Thoracic aorta (tissue), 2 donors: Measurements from ENCODE around the gene PIGS. TPM values are rescaled to one million over a fixed set of nuclear protein-coding genes. Genes with fewer than 3 reads are reported as not detected.
A peak's percentile ranks its signal among the peaks of the same experiment; 100 is the strongest.

Experiments used
- ATAC-seq: fragments of 150-250 bp; one replicate; pipeline ENCODE4 v1.8.0; 2017; ENCODE audit warnings: low read depth; ENCODE audit not compliant: insufficient number of reproducible peaks, low FRiP score
- DNase-seq: peaks from one replicate; pipeline ENCODE4 v3.0.0-alpha.2; 2020; ENCODE audit warnings: low spot score
- H3K27ac ChIP-seq, 2 donors: fragments of 200-600 bp; sonication (generic); 1 replicate in 1 of 2; 2 replicates in 1 of 2; pipeline ENCODE4 v1.5.1; 2016; ENCODE audit warnings: mild to moderate bottlenecking in 2 of 2, moderate library complexity in 2 of 2
- H3K27me3 ChIP-seq: fragments of 200-600 bp; sonication (generic); replicated peaks from 2 replicates; pipeline ENCODE4 v1.6.0; 2016; ENCODE audit warnings: mild to moderate bottlenecking; ENCODE audit not compliant: insufficient read depth
- H3K36me3 ChIP-seq: fragments of 200-600 bp; sonication (generic); one replicate; pipeline ENCODE4 v1.5.1; 2016
- H3K4me1 ChIP-seq, 2 donors: fragments of 200-600 bp; sonication (generic); 1 replicate in 1 of 2; 2 replicates in 1 of 2; pipeline versions ENCODE4 v1.5.1 to v1.6.0; 2016; ENCODE audit warnings: low read depth in 2 of 2, mild to moderate bottlenecking in 1 of 2; ENCODE audit not compliant: control insufficient read depth in 1 of 2
- H3K4me3 ChIP-seq: fragments of 200-600 bp; sonication (generic); 2 replicates; pipeline ENCODE4 v1.5.1; 2016; ENCODE audit warnings: mild to moderate bottlenecking
- H3K9me3 ChIP-seq: fragments of 200-600 bp; sonication (generic); 2 replicates; pipeline ENCODE4 v1.5.1; 2016
- total RNA-seq, 2 donors: library from RNA; depleted of rRNA; stranded (reverse); fragments of >200 nt; gene quantifications; one replicate each; pipeline versions ENCODE4 v1.1.0 to v1.2.3, GENCODE V29; 2016
- TF ChIP-seq, protein P1 (sequence below): fragments of 200-600 bp; sonication (generic); IDR thresholded peaks from one replicate; pipeline ENCODE4 v1.5.1; 2019; ENCODE audit warnings: antibody characterized with exemption

PIGS gene
- total RNA-seq, 2 donors from 2014 or later: 39.1 to 63.1 TPM

GRCh38 chr17:28550858-28551257, 20.5 kb downstream of the PIGS start:
- no peaks in the 10 kb centered on the region for H3K9me3 ChIP-seq
- no peak overlapping the region for H3K27ac ChIP-seq
- no peak for DNase-seq
- peaks cover 14 to 30% of the 10 kb centered on the region in 2 donors for H3K4me1 ChIP-seq
- TF ChIP-seq, protein P1, sequence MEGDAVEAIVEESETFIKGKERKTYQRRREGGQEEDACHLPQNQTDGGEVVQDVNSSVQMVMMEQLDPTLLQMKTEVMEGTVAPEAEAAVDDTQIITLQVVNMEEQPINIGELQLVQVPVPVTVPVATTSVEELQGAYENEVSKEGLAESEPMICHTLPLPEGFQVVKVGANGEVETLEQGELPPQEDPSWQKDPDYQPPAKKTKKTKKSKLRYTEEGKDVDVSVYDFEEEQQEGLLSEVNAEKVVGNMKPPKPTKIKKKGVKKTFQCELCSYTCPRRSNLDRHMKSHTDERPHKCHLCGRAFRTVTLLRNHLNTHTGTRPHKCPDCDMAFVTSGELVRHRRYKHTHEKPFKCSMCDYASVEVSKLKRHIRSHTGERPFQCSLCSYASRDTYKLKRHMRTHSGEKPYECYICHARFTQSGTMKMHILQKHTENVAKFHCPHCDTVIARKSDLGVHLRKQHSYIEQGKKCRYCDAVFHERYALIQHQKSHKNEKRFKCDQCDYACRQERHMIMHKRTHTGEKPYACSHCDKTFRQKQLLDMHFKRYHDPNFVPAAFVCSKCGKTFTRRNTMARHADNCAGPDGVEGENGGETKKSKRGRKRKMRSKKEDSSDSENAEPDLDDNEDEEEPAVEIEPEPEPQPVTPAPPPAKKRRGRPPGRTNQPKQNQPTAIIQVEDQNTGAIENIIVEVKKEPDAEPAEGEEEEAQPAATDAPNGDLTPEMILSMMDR: no peak
- no peaks in the 10 kb centered on the region for H3K27me3 ChIP-seq
- no peak for ATAC-seq
- H3K36me3 ChIP-seq: peaks cover 20% of the 10 kb centered on the region
- no peak overlapping the region for H3K4me3 ChIP-seq

DNA sequence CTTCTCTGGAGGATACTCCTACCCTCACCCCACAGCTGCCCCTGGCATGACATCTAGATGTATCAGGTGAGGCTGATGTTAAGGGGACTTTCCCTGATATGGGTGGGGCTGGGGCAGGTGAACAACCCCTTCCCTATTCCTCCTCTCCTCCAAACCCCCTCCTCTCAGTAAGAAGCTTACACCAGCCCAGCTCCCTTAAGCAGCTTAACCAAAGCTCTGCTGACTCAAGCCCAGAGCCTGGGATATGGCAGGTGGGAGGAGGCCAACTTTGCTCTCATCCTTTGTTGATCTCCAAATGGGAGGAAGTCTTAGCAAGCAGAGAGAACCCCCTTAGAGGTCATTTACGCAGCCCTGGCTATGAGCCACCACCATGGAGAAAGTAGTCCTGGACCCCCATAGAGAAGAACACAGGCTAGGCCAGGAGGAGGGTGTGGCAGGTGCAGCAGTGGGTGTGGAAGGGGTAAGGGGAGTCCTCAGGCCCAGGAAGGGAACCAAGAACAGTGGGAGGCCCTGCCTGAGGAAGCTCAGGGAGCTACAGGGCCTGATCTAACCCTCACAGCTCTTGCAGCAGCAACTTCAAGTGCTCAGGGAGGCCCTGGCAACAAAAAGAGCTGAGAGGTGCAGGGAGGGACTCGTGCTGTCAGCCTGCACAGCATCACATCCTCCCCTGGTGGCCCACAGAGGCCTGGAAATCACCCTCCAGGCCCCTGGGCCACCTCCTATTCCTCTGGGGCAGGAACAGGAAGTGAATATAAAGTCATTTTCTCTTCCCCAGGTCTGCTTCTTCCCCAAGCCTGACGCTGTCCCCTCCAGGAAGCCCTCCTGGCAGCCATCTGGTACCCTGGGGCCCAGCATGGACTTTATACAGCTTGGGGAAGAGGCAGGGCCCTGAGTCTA, 21.8 kb downstream of the PIGS start:
- Histone ChIP-seq H3K4me3 (no peak overlapping the region), H3K9me3 (no peaks in the 10 kb centered on the region), H3K36me3 (peaks cover 10% of the 10 kb centered on the region), H3K27ac (no peak overlapping the region), H3K4me1 (peaks cover 14 to 30% of the 10 kb centered on the region in 2 donors), H3K27me3 (no peaks in the 10 kb centered on the region)
- ATAC-seq: no peak
- TF ChIP-seq, protein P1: no peak
- DNase-seq: no peak

GRCh38 chr17:28548417-28549130, 22.8 kb downstream of the PIGS start:
- Histone ChIP-seq H3K27ac (no peak overlapping the region), H3K4me3 (no peak overlapping the region), H3K27me3 (no peaks in the 10 kb centered on the region), H3K36me3 (peaks cover 1% of the 10 kb centered on the region), H3K4me1 (peaks cover 14 to 30% of the 10 kb centered on the region in 2 donors), H3K9me3 (no peaks in the 10 kb centered on the region)
- no peak for ATAC-seq
- TF ChIP-seq, protein P1: peak; percentile 12
- no peak for DNase-seq

GRCh38 chr17:28547623-28548416, 23.5 kb downstream of the PIGS start:
- Histone ChIP-seq H3K9me3 (no peaks in the 10 kb centered on the region), H3K36me3 (no peaks in the 10 kb centered on the region), H3K4me3 (no peak overlapping the region), H3K27me3 (no peaks in the 10 kb centered on the region), H3K4me1 (peaks cover 13 to 27% of the 10 kb centered on the region in 2 donors), H3K27ac (no peak overlapping the region)
- DNase-seq: no peak
- TF ChIP-seq, protein P1: peak; percentile 90
- ATAC-seq: no peak
